ENCODE measurements around the gene SDR9C7.

- TF ChIP-seq POLR2A (IDR thresholded peaks at IDR 0.05; ENCODE audit: extremely low read depth, insufficient read length) (no peak), CTCF (IDR thresholded peaks at IDR 0.05; ENCODE audit: low read depth, low read length) (no peak), MYC (IDR thresholded peaks at IDR 0.05; ENCODE audit: low read depth, low read length) (no peak)
Measured at GRCh38 chr12:56884421-56884820, 49.8 kb downstream of the SDR9C7 start.
